Activated naive CD4-positive, alpha-beta T cell treated with anti-CD3 and anti-CD28 coated beads for 36 hours (primary cell): ENCODE results near the gene ZMAT5. TPM values are rescaled to one million over a fixed set of nuclear protein-coding genes. Genes with fewer than 3 reads are reported as not detected.

Experiments
- CTCF ChIA-PET: fragments of 350-600 bp; sonication (Branson Sonifier 250); formaldehyde crosslinking; loops from one replicate; lab custom pipeline; 2021; ENCODE audit warnings: antibody characterized with exemption; lab: Charles Lee
- DNase-seq: peaks from one replicate; pipeline ENCODE4 v3.0.0-alpha.2; 2020
- H3K27ac Mint-ChIP-seq: one replicate; pipeline ENCODE4 v1.8.0; 2021; ENCODE audit warnings: mild to moderate bottlenecking, mixed read lengths
- H3K27me3 Mint-ChIP-seq: one replicate; pipeline ENCODE4 v1.8.0; 2021; ENCODE audit warnings: low read depth, mixed read lengths
- H3K36me3 Mint-ChIP-seq: one replicate; pipeline ENCODE4 v1.8.0; 2021; ENCODE audit warnings: low read depth, mixed read lengths
- H3K4me1 Mint-ChIP-seq: one replicate; pipeline ENCODE4 v1.8.0; 2021; ENCODE audit warnings: low read depth, mixed read lengths
- H3K4me3 Mint-ChIP-seq: one replicate; pipeline ENCODE4 v1.8.0; 2021; ENCODE audit warnings: mild to moderate bottlenecking, moderate library complexity, mixed read lengths
- H3K9me3 Mint-ChIP-seq: one replicate; pipeline ENCODE4 v1.8.0; 2021; ENCODE audit warnings: mixed read lengths
- intact Hi-C: fragments of 100-400 bp; cut with micrococcal nuclease; formaldehyde crosslinking; loops from one replicate; pipeline ENCODE4 v1.15.1; 2023
- total RNA-seq, 2 experiments: library from RNA; stranded (reverse); gene quantifications; one replicate each; pipeline ENCODE4 v1.2.3, GENCODE V29; 2021

Gene ZMAT5
- total RNA-seq, 2 experiments from 2014 or later: 14.3 to 15.3 TPM

GRCh38 chr22:29782061-29782845 lies 15.4 kb upstream of the ZMAT5 start:
- intact Hi-C loops: no loop called here
- Mint-ChIP-seq H3K27me3 (no peaks in the 10 kb centered on the region), H3K9me3 (no peaks in the 10 kb centered on the region), H3K4me1 (no peaks in the 10 kb centered on the region), H3K4me3 (no peak overlapping the region), H3K27ac (no peak overlapping the region), H3K36me3 (no peaks in the 10 kb centered on the region)
- no peak for DNase-seq
- CTCF ChIA-PET: interaction anchor here (0.6 to 0.8 kb wide), 2 partner anchors 8 to 139 kb away, joined by 3 read pairs; no protein-coding TSS in a partner anchor

- no peak for DNase-seq
- Mint-ChIP-seq H3K27ac (no peak overlapping the region), H3K4me3 (no peak overlapping the region), H3K27me3 (no peaks in the 10 kb centered on the region), H3K9me3 (no peaks in the 10 kb centered on the region), H3K36me3 (no peaks in the 10 kb centered on the region), H3K4me1 (no peaks in the 10 kb centered on the region)
- intact Hi-C loops: no loop called here
- CTCF ChIA-PET: interaction anchor here (1.4 kb wide), 1 partner anchor 225 kb away, joined by 3 read pairs; no protein-coding TSS in a partner anchor
These were observed 14.2 kb upstream of the ZMAT5 start for GRCh38 chr22:29780748-29781676.

DNA sequence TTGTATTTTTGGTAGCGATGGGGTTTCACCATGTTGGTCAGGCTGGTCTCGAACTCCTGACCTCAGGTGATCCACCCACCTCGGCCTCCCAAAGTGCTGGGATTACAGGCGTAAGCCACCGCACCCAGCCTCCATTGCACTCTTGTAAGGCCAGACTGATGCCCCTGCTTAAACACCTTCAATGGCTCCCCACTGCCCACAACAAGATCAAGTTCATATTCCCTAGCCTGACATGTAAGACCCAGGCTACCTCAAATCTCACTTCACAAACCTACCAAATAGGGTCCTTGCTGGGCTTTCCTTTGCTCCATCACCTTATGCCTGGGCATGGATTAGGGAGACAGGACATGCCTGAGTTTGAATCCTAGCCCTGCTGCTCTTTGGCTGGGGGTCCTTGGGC lies 13.4 kb upstream of the ZMAT5 start:
- Mint-ChIP-seq H3K36me3 (no peaks in the 10 kb centered on the region), H3K4me3 (no peak overlapping the region), H3K27ac (no peak overlapping the region), H3K27me3 (no peaks in the 10 kb centered on the region), H3K9me3 (no peaks in the 10 kb centered on the region), H3K4me1 (no peaks in the 10 kb centered on the region)
- no peak for DNase-seq
- intact Hi-C loops: no loop called here
- CTCF ChIA-PET: interaction anchor here (1.4 kb wide), 1 partner anchor 226 kb away, joined by 3 read pairs; no protein-coding TSS in a partner anchor

DNA sequence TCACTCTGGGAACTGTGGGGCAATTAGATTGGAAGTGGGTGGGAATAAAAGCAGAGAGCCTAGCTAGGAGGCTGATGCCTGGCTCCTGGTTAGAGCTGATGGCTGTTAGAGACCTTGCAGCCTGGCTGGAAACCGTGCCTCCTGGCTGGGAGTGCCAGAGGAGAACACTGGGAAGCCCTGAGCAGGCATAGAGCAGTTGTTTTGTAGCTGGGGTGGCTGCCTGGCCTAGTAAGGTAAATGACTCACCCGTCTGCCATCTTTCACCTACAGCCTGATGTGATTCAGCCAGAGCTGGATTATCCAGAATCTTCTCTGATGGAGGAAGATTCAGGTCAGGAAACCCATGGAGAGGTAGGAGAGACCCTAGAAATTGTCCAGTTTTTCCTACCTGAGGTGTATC lies 6.4 kb upstream of the ZMAT5 start:
- no peak overlapping the region for H3K27ac Mint-ChIP-seq
- no peak overlapping the region for H3K4me3 Mint-ChIP-seq
- intact Hi-C loops: no loop called here
- H3K4me1 Mint-ChIP-seq: peaks cover 11% of the 10 kb centered on the region
- peaks cover 23% of the 10 kb centered on the region for H3K36me3 Mint-ChIP-seq
- no peak for DNase-seq
- no peaks in the 10 kb centered on the region for H3K9me3 Mint-ChIP-seq
- CTCF ChIA-PET: interaction anchor here (0.7 kb wide), 1 partner anchor 225 kb away, joined by 3 read pairs; no protein-coding TSS in a partner anchor
- no peaks in the 10 kb centered on the region for H3K27me3 Mint-ChIP-seq

- intact Hi-C loops: no loop called here
- H3K36me3 Mint-ChIP-seq: peaks cover 26% of the 10 kb centered on the region
- no peaks in the 10 kb centered on the region for H3K9me3 Mint-ChIP-seq
- CTCF ChIA-PET: interaction anchor here (0.5 to 0.8 kb wide), 2 partner anchors 63 to 377 kb away, joined by 3 to 5 read pairs; no protein-coding TSS in a partner anchor
- no peak overlapping the region for H3K4me3 Mint-ChIP-seq
- no peak overlapping the region for H3K27ac Mint-ChIP-seq
- H3K27me3 Mint-ChIP-seq: no peaks in the 10 kb centered on the region
- H3K4me1 Mint-ChIP-seq: peaks cover 16% of the 10 kb centered on the region
- DNase-seq: no peak
These were observed 5.4 kb upstream of the ZMAT5 start for GRCh38 chr22:29772170-29772641.

DNA sequence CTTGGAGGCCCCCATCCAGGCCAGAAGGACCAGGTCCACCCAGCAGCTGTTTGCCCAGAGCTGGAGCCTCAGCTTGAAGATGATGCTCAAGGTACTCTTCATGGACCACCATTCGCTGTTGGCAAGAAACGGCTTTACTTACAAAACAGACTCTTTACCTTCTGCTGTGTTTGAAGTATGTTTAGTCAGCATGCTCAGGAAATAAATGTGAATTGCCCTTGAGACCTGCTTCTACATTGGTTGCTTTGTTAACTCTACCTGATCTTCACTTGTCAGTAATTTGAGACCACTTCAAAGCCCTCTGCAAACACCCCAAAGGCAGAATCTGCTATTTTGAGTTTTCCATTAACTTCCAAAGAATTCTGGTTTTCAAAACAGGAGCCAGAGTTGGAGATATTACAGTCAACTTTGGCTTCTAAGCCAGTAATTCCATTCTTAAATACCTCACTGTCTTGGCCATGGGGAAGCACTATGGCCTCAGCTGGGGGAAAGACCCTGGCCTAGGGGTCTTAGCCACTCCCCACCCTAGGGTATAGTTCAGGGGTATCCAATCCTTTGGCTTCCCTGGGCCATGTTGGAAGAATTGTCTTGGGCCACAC lies 3.0 kb upstream of the ZMAT5 start:
- H3K27me3 Mint-ChIP-seq: no peaks in the 10 kb centered on the region
- intact Hi-C loops: loop anchor here (5.0 kb wide), 2 partner anchors 317 to 497 kb away; partner anchors contain the start of gene OSM
- H3K4me1 Mint-ChIP-seq: peaks cover 25% of the 10 kb centered on the region
- no peak overlapping the region for H3K4me3 Mint-ChIP-seq
- no peaks in the 10 kb centered on the region for H3K9me3 Mint-ChIP-seq
- H3K36me3 Mint-ChIP-seq: peaks cover 26% of the 10 kb centered on the region
- CTCF ChIA-PET: interaction anchor here (0.7 to 1.5 kb wide), 2 partner anchors 59 to 235 kb away, joined by 3 read pairs; no protein-coding TSS in a partner anchor
- DNase-seq: no peak
- H3K27ac Mint-ChIP-seq: no peak overlapping the region

GRCh38 chr22:29768052-29768693 lies 1.4 kb upstream of the ZMAT5 start:
- peaks cover 33% of the 10 kb centered on the region for H3K4me1 Mint-ChIP-seq
- H3K4me3 Mint-ChIP-seq: peak overlapping the region; percentile 96
- no peaks in the 10 kb centered on the region for H3K27me3 Mint-ChIP-seq
- H3K36me3 Mint-ChIP-seq: peaks cover 26% of the 10 kb centered on the region
- intact Hi-C loops: loop anchor here (5.0 kb wide), 2 partner anchors 319 to 499 kb away; partner anchors contain the start of gene OSM
- CTCF ChIA-PET: no interaction called here
- H3K9me3 Mint-ChIP-seq: no peaks in the 10 kb centered on the region
- H3K27ac Mint-ChIP-seq: peak overlapping the region; percentile 5
- DNase-seq: no peak

DNA sequence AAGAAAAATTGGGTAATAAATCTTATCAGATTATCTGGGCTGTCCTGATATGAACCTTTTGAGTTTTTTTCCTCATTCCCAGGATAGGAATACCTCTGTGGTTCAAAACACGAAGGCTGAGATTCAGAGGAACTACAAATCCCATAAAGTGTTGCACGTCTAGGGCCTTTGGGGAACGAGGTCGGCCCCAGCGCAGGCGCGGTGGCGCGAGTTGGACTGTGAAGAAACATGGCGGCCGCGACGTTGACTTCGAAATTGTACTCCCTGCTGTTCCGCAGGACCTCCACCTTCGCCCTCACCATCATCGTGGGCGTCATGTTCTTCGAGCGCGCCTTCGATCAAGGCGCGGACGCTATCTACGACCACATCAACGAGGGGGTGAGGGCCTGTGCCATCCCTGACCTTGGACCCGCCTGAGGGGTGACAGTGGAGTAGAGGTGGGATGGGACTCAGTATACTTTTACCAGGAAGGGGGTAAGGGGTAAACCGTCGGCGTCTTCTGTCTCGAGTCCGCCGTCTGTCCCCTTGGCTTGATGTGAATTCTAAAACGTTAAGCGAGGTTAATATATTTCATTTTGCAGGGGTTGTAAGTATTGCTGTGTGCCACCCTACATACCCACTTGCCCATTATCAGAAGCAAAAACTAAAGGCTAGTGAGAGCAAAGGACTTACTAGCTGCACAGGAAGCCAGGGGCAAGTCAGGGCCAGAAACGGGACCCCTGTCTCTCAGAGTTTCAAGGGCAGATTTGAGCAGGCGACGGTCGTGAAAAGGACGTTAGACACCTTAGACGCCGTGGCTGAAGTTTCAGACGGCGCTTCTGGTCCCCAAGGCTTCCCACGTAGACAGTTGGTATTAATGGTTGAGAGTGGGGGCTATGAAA lies 604 bp upstream of the ZMAT5 start, which contains the start of gene UQCR10:
Gene UQCR10, plus strand, starts transcription at position 199 of the 881 bp plus-strand sequence. Its CDS starts 30 bp downstream, at position 229.
- Mint-ChIP-seq H3K4me1 (peaks cover 33% of the 10 kb centered on the region), H3K9me3 (no peaks in the 10 kb centered on the region), H3K27me3 (no peaks in the 10 kb centered on the region), H3K27ac (peak within 1 kb of the TSS; percentile 91), H3K4me3 (peak within 1 kb of the TSS; percentile 96), H3K36me3 (peaks cover 24% of the 10 kb centered on the region)
- peak; percentile 94 for DNase-seq
- CTCF ChIA-PET: interaction anchor here (1.2 kb wide), 1 partner anchor 238 kb away, joined by 3 read pairs; no protein-coding TSS in a partner anchor
- intact Hi-C loops: loop anchor here (1.0 to 5.0 kb wide), 7 partner anchors 54 to 500 kb away; partner anchors contain the start of genes ASCC2, MTMR3, NF2 and OSM

DNA sequence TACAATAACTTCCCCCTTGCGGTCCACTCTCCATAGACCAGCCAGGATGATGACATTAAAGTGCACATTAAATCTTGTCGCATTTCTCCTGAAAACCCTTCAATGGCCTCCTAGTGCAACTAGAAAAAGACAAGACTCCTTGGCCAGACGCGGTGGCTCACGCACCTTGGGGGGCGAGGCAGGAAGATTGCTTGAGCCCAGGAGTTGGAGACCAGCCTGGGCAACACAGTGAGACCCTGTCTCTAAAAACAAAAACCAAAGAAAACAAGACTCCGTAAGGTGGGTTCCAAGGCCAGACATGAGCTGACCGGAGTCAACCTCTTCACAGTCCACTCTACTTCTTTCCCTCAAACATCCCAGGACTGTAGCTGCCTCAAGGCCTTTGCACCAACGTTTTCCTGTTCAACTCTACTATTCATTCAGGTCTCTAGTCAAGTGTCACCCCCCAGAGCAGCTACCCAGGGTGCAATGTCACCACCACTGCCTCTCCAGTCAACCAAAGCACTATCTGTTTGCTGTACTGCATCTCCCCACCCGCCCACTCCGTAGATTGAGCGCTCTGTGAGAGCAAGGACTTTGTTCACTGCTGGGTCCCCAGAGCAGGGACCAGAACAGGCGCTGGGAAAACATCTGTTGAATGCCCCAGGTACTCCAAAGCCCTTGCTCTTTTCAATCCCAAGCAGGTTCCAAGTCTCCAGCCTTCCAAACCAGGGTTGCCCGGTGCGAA lies 739 bp downstream of the ZMAT5 start:
- Mint-ChIP-seq H3K27ac (peak overlapping the region; percentile 91), H3K4me1 (peaks cover 33% of the 10 kb centered on the region), H3K9me3 (no peaks in the 10 kb centered on the region), H3K4me3 (peak overlapping the region; percentile 96), H3K27me3 (no peaks in the 10 kb centered on the region), H3K36me3 (peaks cover 21% of the 10 kb centered on the region)
- peak; percentile 50 for DNase-seq
- intact Hi-C loops: loop anchor here (5.0 kb wide), 2 partner anchors 321 to 501 kb away; partner anchors contain the start of gene OSM
- CTCF ChIA-PET: interaction anchor here (1.2 kb wide), 1 partner anchor 240 kb away, joined by 3 read pairs; no protein-coding TSS in a partner anchor

GRCh38 chr22:29762263-29762662 lies 4.5 kb downstream of the ZMAT5 start:
- intact Hi-C loops: no loop called here
- peaks cover 17% of the 10 kb centered on the region for H3K4me1 Mint-ChIP-seq
- H3K4me3 Mint-ChIP-seq: no peak overlapping the region
- no peak for DNase-seq
- no peaks in the 10 kb centered on the region for H3K36me3 Mint-ChIP-seq
- no peak overlapping the region for H3K27ac Mint-ChIP-seq
- H3K9me3 Mint-ChIP-seq: no peaks in the 10 kb centered on the region
- H3K27me3 Mint-ChIP-seq: no peaks in the 10 kb centered on the region
- CTCF ChIA-PET: no interaction called here
